Erythroblast (primary cell): Measurements from ENCODE around the gene RAVER2.

ENCODE experiments used
- GATA1 ChIP-seq: IDR thresholded peaks from 2 replicates; pipeline ENCODE4 v1.6.1; 2011; ENCODE audit warnings: low read depth, mild to moderate bottlenecking, control low read depth, low read length, moderate library complexity
- POLR2A ChIP-seq: IDR thresholded peaks from 2 replicates; pipeline ENCODE4 v1.6.1; 2011; ENCODE audit warnings: mild to moderate bottlenecking, low read length

DNA sequence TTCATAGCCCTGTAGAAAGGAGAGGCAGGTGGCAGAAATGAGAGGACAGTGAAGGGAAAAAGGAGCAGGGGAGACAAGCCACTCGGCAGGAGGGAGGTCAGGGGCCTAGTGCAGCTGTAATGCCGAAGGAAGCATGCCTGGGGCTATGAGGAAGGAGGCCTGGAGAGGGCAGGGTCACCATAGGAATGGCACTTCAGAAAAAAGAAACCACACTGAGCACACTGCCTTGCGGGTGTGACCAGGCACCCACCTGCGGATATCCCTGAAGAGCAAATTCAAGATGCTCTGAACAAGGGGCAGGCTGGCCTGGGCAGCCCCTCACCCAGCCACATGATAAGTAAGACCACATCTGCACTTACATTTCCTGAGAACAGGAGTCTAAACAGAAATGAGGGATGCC, 116.7 kb downstream of the RAVER2 start:
- TF ChIP-seq POLR2A, result no peak
- no peak for TF ChIP-seq GATA1
